Measurements from ENCODE around the gene UROS.

The UROS gene

GRCh38 chr10:125836746-125837145 lies 13.7 kb upstream of the UROS start:
- no peak for DNase-seq (ENCODE audit: low spot score)

- DNase-seq (ENCODE audit: low spot score) = no peak
Measured at GRCh38 chr10:125828311-125828710, 5.3 kb upstream of the UROS start.

- no peak for DNase-seq (ENCODE audit: low spot score)
Measured at GRCh38 chr10:125827133-125827532, 4.1 kb upstream of the UROS start.

- no peak for DNase-seq (ENCODE audit: low spot score)
Measured at GRCh38 chr10:125824736-125825135, 1.7 kb upstream of the UROS start.

- no peak for DNase-seq (ENCODE audit: low spot score)
Measured at GRCh38 chr10:125823663-125824251, 699 bp upstream of the UROS start.

GRCh38 chr10:125820701-125821100 lies 2.4 kb downstream of the UROS start:
- no peak for DNase-seq (ENCODE audit: low spot score)

- no peak for DNase-seq (ENCODE audit: low spot score)
Measured at GRCh38 chr10:125817337-125817946, 5.6 kb downstream of the UROS start.

GRCh38 chr10:125816548-125816947 lies 6.5 kb downstream of the UROS start:
- no peak for DNase-seq (ENCODE audit: low spot score)

GRCh38 chr10:125815764-125816163 lies 7.3 kb downstream of the UROS start:
- DNase-seq (ENCODE audit: low spot score) = no peak

GRCh38 chr10:125812128-125812750 lies 10.8 kb downstream of the UROS start:
- no peak for DNase-seq (ENCODE audit: low spot score)

GRCh38 chr10:125811251-125811650 lies 11.8 kb downstream of the UROS start:
- no peak for DNase-seq (ENCODE audit: low spot score)

GRCh38 chr10:125808047-125808446 lies 15.0 kb downstream of the UROS start:
- no peak for DNase-seq (ENCODE audit: low spot score)

- DNase-seq (ENCODE audit: low spot score) = no peak
Measured at GRCh38 chr10:125802739-125803138, 20.3 kb downstream of the UROS start.

GRCh38 chr10:125802131-125802530 lies 20.9 kb downstream of the UROS start:
- DNase-seq (ENCODE audit: low spot score) = no peak

- no peak for DNase-seq (ENCODE audit: low spot score)
Measured at GRCh38 chr10:125801574-125801973, 21.5 kb downstream of the UROS start.

GRCh38 chr10:125799451-125800182 lies 23.4 kb downstream of the UROS start:
- DNase-seq (ENCODE audit: low spot score) = no peak

GRCh38 chr10:125797994-125798662 lies 24.9 kb downstream of the UROS start:
- no peak for DNase-seq (ENCODE audit: low spot score)

- DNase-seq (ENCODE audit: low spot score) = no peak
Measured at GRCh38 chr10:125797424-125797823, 25.6 kb downstream of the UROS start.

- DNase-seq (ENCODE audit: low spot score) = no peak
Measured at GRCh38 chr10:125795637-125796190, 27.3 kb downstream of the UROS start.

GRCh38 chr10:125795128-125795527 lies 27.9 kb downstream of the UROS start:
- DNase-seq (ENCODE audit: low spot score) = peak; percentile 93

GRCh38 chr10:125792342-125793300 lies 30.4 kb downstream of the UROS start:
- no peak for DNase-seq (ENCODE audit: low spot score)

All from globus pallidus (tissue), 1 donor.